Naive thymus-derived CD8-positive, alpha-beta T cell (primary cell): Measurements from ENCODE around the gene RETREG1. TPM values are rescaled to one million over a fixed set of nuclear protein-coding genes. Genes with fewer than 3 reads are reported as not detected.

Source experiments
- ATAC-seq, 2 donors: fragments of 150-1000 bp; cut with Tn5 transposase in 1 of 2; sonication (Bioruptor Pico), chemical (Tn5 transposase) in 1 of 2; 1 replicate in 1 of 2; 2 replicates in 1 of 2; pipeline ENCODE4 v1.10.0; 2021; ENCODE audit warnings: mild to moderate bottlenecking in 2 of 2, moderate library complexity in 2 of 2
- POLR2A ChIA-PET: fragments of 350-600 bp; sonication (Branson Sonifier 250); formaldehyde crosslinking; loops from one replicate; lab custom pipeline; 2021; ENCODE audit warnings: antibody characterized with exemption; lab: Charles Lee
- DNase-seq, 10 donors: peaks; one replicate each; pipeline versions ENCODE4 v3.0.0 to v3.0.0-alpha.2; 2020 to 2022
- H3K27ac Mint-ChIP-seq, 10 donors: one replicate each; pipeline ENCODE4 v1.8.0; 2020 to 2022; ENCODE audit warnings: mild to moderate bottlenecking in 10 of 10, mixed read lengths in 10 of 10, moderate library complexity in 4 of 10, inconsistent platforms in 1 of 10
- H3K27me3 Mint-ChIP-seq, 5 donors: one replicate each; pipeline ENCODE4 v1.8.0; 2021 to 2022; ENCODE audit warnings: mixed read lengths in 5 of 5
- H3K36me3 Mint-ChIP-seq, 3 donors: one replicate each; pipeline ENCODE4 v1.8.0; 2020 to 2022; ENCODE audit warnings: mixed read lengths in 3 of 3, mild to moderate bottlenecking in 2 of 3, inconsistent platforms in 1 of 3
- H3K4me1 Mint-ChIP-seq, 4 donors: one replicate each; pipeline ENCODE4 v1.8.0; 2021 to 2022; ENCODE audit warnings: mixed read lengths in 4 of 4
- H3K4me3 Mint-ChIP-seq, 10 donors: one replicate each; pipeline ENCODE4 v1.8.0; 2020 to 2022; ENCODE audit warnings: mild to moderate bottlenecking in 10 of 10, mixed read lengths in 10 of 10, moderate library complexity in 6 of 10, inconsistent platforms in 1 of 10
- H3K9me3 Mint-ChIP-seq, 9 donors: one replicate each; pipeline ENCODE4 v1.8.0; 2020 to 2022; ENCODE audit warnings: mixed read lengths in 9 of 9, mild to moderate bottlenecking in 3 of 9, inconsistent platforms in 1 of 9, moderate library complexity in 1 of 9
- polyA plus RNA-seq, 3 donors: library from polyadenylated mRNA; unstranded; fragments of 300-500 nt; fragmentation: Illumina TruSeq; gene quantifications; one replicate each; pipeline ENCODE4 v1.2.3, GENCODE V29; 2021
- total RNA-seq, 8 experiments: library from RNA in 2 of 8; stranded (reverse) in 2 of 8; gene quantifications; one replicate each; pipeline ENCODE4 v1.2.3 and lab custom pipeline; 2021 to 2026

Gene RETREG1
- total and polyA plus RNA-seq, 5 experiments from 2014 or later = 69.9 to 129 (median 78.7) TPM

DNA sequence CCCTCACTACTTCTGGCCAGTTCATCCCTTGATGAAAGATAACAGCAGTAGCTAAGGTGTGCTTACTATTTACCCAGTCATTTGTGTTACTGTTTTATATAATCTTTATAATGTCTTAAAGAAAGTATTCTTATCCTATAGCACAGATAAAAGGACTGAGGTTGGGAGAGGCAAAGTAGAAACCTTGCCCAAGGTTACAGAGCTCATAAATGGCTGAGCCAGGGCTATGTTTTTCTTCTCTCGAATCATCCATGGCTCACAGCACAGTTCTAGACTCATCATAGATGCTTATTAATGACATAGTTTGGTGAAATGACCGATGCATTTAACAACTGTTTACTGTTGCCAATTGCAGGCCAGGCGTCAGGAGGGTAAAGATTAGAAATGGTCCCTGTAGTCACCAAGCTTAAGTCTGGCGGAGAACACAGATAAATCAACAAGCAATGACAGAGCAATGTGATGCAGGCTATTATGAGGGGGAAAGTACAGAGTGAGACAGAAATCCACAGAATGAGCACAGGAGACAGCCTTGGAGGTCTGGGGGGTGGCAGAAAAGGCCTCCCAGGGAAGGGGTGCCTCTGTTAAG, 85.6 kb downstream of the RETREG1 start:
- H3K4me1 Mint-ChIP-seq = peaks cover 17 to 58% (median 35%) of the 10 kb centered on the region in 4 donors

GRCh38 chr5:16529306-16529705, 87.5 kb downstream of the RETREG1 start:
- POLR2A ChIA-PET = no interaction called here
- Mint-ChIP-seq H3K9me3 (peaks cover 0 to under 1% (median 0%) of the 10 kb centered on the region in 9 donors), H3K36me3 (peaks cover 2 to 24% (median 4%) of the 10 kb centered on the region in 3 donors), H3K27ac (no peak overlapping the region), H3K27me3 (no peaks in the 10 kb centered on the region), H3K4me3 (no peak overlapping the region), H3K4me1 (peaks cover 22 to 68% (median 44%) of the 10 kb centered on the region in 4 donors)
- DNase-seq (no peak), ATAC-seq (no peak)

More for the DNA sequence above, 85.6 kb downstream of the RETREG1 start:
- ATAC-seq = no peak
- Mint-ChIP-seq H3K27ac (peak overlapping the region in 6 of 10 donors; percentile 11 to 88 (median 44)), H3K36me3 (peaks cover 0 to 22% (median 4%) of the 10 kb centered on the region in 3 donors), H3K4me3 (no peak overlapping the region), H3K9me3 (no peaks in the 10 kb centered on the region), H3K27me3 (no peaks in the 10 kb centered on the region)
- POLR2A ChIA-PET = no interaction called here
- DNase-seq = no peak

- DNase-seq = no peak
- Mint-ChIP-seq H3K4me3 (no peak overlapping the region), H3K9me3 (peaks cover 0 to 2% (median 0%) of the 10 kb centered on the region in 9 donors), H3K4me1 (peaks cover 27 to 69% (median 46%) of the 10 kb centered on the region in 4 donors), H3K27ac (peak overlapping the region in 2 of 10 donors; percentile 17 to 70), H3K36me3 (peaks cover 7 to 24% (median 10%) of the 10 kb centered on the region in 3 donors), H3K27me3 (no peaks in the 10 kb centered on the region)
- ATAC-seq = no peak
- POLR2A ChIA-PET = no interaction called here
Measured at GRCh38 chr5:16528382-16529110, 88.3 kb downstream of the RETREG1 start.

GRCh38 chr5:16525651-16526050, 91.1 kb downstream of the RETREG1 start:
- H3K9me3 Mint-ChIP-seq = peaks cover 0 to 2% (median 0%) of the 10 kb centered on the region in 9 donors
- no peak overlapping the region for H3K4me3 Mint-ChIP-seq
- POLR2A ChIA-PET = no interaction called here
- H3K36me3 Mint-ChIP-seq = peaks cover 7 to 33% (median 13%) of the 10 kb centered on the region in 3 donors
- no peak for ATAC-seq
- H3K27me3 Mint-ChIP-seq = no peaks in the 10 kb centered on the region
- H3K4me1 Mint-ChIP-seq = peaks cover 33 to 72% (median 58%) of the 10 kb centered on the region in 4 donors
- DNase-seq = no peak
- H3K27ac Mint-ChIP-seq = peak overlapping the region in 2 of 10 donors; percentile 15 to 34

GRCh38 chr5:16524286-16524685, 92.5 kb downstream of the RETREG1 start:
- peaks cover 0 to 2% (median 0%) of the 10 kb centered on the region in 9 donors for H3K9me3 Mint-ChIP-seq
- H3K27me3 Mint-ChIP-seq = no peaks in the 10 kb centered on the region
- H3K36me3 Mint-ChIP-seq = peaks cover 7 to 30% (median 13%) of the 10 kb centered on the region in 3 donors
- ATAC-seq (no peak), DNase-seq (no peak)
- POLR2A ChIA-PET = no interaction called here
- H3K27ac Mint-ChIP-seq = peak overlapping the region in 2 of 10 donors; percentile 12 to 54
- H3K4me1 Mint-ChIP-seq = peaks cover 31 to 76% (median 59%) of the 10 kb centered on the region in 4 donors
- peak overlapping the region in 3 of 10 donors; percentile 0 to 51 (median 37) for H3K4me3 Mint-ChIP-seq

DNA sequence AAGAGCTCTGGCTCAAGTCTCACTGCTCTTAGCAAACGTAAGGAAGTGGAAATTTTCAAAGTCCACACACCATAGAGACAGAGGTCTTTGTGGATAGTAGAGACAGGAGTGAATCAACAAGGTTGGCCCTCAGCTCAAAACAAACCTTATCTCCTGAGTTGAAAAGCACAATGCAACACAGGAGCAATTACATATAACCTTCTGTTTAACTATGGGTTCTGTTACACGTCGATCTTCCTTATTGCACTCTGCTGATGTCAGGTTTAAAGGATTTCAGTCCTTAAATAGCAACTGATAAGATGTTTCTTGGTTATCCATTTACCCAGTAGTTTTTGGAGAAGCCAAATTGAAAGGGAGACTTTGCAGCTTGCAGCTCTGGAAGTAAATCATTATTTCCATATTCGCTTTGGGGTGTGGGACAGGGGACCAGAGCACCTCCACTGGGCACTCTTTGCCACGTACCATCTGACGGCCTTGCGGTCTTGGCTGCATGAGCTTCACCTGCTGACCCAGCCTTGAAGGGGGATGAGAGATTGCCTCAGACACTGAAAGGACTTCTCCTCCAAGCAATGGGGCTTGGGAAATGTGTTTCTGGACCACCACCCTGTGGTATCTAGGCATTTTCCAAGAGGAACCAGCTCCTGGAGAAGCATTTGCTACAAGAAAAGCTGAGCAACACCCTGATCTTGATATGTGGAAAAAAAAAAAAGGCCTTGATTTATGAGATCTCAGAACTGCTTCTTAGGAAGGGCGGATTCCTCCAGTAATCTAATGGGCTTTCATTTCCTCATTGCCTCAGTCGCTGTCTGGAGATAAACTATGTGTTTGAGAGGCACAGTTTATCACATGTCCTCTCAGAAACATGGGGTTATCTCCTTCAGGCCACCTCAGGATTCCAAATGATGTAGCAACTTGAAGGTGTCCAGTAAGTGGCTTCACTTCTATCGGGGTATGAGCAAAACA, 95.0 kb downstream of the RETREG1 start:
- Mint-ChIP-seq H3K27ac (peak overlapping the region in 3 of 10 donors; percentile 12 to 53 (median 25)), H3K4me3 (peak overlapping the region in 1 of 10 donors; percentile 8)
- ATAC-seq = no peak

DNA sequence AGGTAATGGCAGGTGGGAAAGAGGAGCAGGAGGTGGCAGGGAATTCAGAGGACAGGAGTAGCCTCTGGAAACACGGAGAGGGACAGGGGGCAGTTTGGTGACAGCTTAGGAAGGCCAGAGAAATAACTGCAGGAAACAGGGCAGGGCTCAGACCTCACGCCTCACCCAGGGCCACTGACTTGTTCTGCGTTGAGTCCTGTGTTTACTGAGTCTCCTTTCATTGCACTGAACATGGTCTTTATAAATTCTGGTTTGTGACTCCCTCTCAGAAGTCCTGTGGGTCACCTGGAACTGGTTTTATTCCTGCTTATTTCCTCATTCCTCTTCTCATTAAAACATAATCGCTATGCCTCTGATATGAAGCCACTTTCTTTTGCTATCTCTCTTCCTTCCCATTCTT, 96.0 kb downstream of the RETREG1 start:
- H3K36me3 Mint-ChIP-seq = peaks cover 7 to 21% (median 11%) of the 10 kb centered on the region in 3 donors
- POLR2A ChIA-PET = no interaction called here

More for the DNA sequence above, 95.0 kb downstream of the RETREG1 start:
- Mint-ChIP-seq H3K9me3 (peaks cover 0 to 2% (median 0%) of the 10 kb centered on the region in 9 donors), H3K36me3 (peaks cover 7 to 26% (median 11%) of the 10 kb centered on the region in 3 donors), H3K4me1 (peaks cover 34 to 78% (median 64%) of the 10 kb centered on the region in 4 donors), H3K27me3 (no peaks in the 10 kb centered on the region)
- POLR2A ChIA-PET = interaction anchor here (0.6 to 0.7 kb wide), 2 partner anchors 11 to 108 kb away, joined by 3 to 4 read pairs; no protein-coding TSS in a partner anchor
- no peak for DNase-seq

GRCh38 chr5:16519435-16519834, 97.4 kb downstream of the RETREG1 start:
- Mint-ChIP-seq H3K27me3 (no peaks in the 10 kb centered on the region), H3K4me3 (peak overlapping the region in 1 of 10 donors; percentile 8), H3K9me3 (peaks cover 0 to 2% (median 0%) of the 10 kb centered on the region in 9 donors), H3K36me3 (peaks cover 7 to 17% (median 9%) of the 10 kb centered on the region in 3 donors), H3K4me1 (peaks cover 34 to 76% (median 56%) of the 10 kb centered on the region in 4 donors), H3K27ac (peak overlapping the region in 5 of 10 donors; percentile 26 to 79 (median 50))
- DNase-seq (no peak), ATAC-seq (no peak)
- POLR2A ChIA-PET = interaction anchor here (0.6 kb wide), 1 partner anchor 206 kb away, joined by 4 read pairs; no protein-coding TSS in a partner anchor

More for the DNA sequence above, 96.0 kb downstream of the RETREG1 start:
- Mint-ChIP-seq H3K4me3 (no peak overlapping the region), H3K27me3 (no peaks in the 10 kb centered on the region), H3K4me1 (peaks cover 33 to 79% (median 65%) of the 10 kb centered on the region in 4 donors), H3K9me3 (peaks cover 0 to 2% (median 0%) of the 10 kb centered on the region in 9 donors), H3K27ac (peak overlapping the region in 2 of 10 donors; percentile 12 to 51)
- ATAC-seq (no peak), DNase-seq (no peak)

DNA sequence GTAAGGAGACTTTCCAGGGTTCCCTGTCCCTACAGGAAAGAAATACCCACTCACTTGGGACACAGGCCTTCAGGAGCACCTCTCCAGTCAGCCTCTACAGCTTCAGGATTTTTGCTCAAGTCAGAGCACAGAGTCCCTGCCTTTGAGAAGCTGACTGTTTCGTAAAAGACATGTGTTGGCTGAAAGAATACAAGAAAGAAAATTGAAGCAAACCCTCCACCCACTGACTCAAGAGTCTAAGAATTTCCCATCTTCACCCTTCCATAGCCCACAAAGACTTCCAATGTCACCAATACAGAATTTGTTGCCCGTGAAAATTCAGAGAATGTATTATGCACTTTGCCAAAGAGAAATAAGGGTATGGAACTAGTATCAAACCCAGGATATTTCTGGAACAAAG, 98.2 kb downstream of the RETREG1 start:
- Mint-ChIP-seq H3K36me3 (peaks cover 0 to 10% (median 3%) of the 10 kb centered on the region in 3 donors), H3K9me3 (no peaks in the 10 kb centered on the region), H3K27me3 (no peaks in the 10 kb centered on the region), H3K4me3 (no peak overlapping the region), H3K27ac (peak overlapping the region in 3 of 10 donors; percentile 35 to 74 (median 45)), H3K4me1 (peaks cover 26 to 72% (median 50%) of the 10 kb centered on the region in 4 donors)
- POLR2A ChIA-PET = no interaction called here
- ATAC-seq = no peak
- DNase-seq = no peak

GRCh38 chr5:16515532-16515931, 101.3 kb downstream of the RETREG1 start:
- Mint-ChIP-seq H3K4me3 (no peak overlapping the region), H3K4me1 (peaks cover 26 to 70% (median 50%) of the 10 kb centered on the region in 4 donors), H3K36me3 (peaks cover 0 to 5% (median 0%) of the 10 kb centered on the region in 3 donors), H3K27ac (peak overlapping the region in 1 of 10 donors; percentile 11), H3K27me3 (no peaks in the 10 kb centered on the region), H3K9me3 (peaks cover 0 to 4% (median 0%) of the 10 kb centered on the region in 9 donors)
- DNase-seq (no peak), ATAC-seq (no peak)
- POLR2A ChIA-PET = interaction anchor here (0.7 kb wide), 1 partner anchor 177 kb away, joined by 3 read pairs; no protein-coding TSS in a partner anchor

- peak in 1 of 2 donors; percentile 42 for ATAC-seq
Measured at GRCh38 chr5:16510098-16510497, 106.7 kb downstream of the RETREG1 start.

More at GRCh38 chr5:16510098-16510497, 106.7 kb downstream of the RETREG1 start:
- POLR2A ChIA-PET = no interaction called here
- Mint-ChIP-seq H3K9me3 (peaks cover 0 to 4% (median 0%) of the 10 kb centered on the region in 9 donors), H3K27me3 (no peaks in the 10 kb centered on the region), H3K4me3 (no peak overlapping the region), H3K36me3 (peaks cover 0 to 12% (median 4%) of the 10 kb centered on the region in 3 donors), H3K27ac (peak overlapping the region in 3 of 10 donors; percentile 18 to 69 (median 53)), H3K4me1 (peaks cover 29 to 57% (median 44%) of the 10 kb centered on the region in 4 donors)
- no peak for DNase-seq
